ENCODE data around the gene BMI1. TPM values are rescaled to one million over a fixed set of nuclear protein-coding genes. Genes with fewer than 3 reads are reported as not detected.

Gene BMI1
- total and polyA plus RNA-seq, 2 experiments from 2014 or later, result 25.5 to 59.8 TPM

DNA sequence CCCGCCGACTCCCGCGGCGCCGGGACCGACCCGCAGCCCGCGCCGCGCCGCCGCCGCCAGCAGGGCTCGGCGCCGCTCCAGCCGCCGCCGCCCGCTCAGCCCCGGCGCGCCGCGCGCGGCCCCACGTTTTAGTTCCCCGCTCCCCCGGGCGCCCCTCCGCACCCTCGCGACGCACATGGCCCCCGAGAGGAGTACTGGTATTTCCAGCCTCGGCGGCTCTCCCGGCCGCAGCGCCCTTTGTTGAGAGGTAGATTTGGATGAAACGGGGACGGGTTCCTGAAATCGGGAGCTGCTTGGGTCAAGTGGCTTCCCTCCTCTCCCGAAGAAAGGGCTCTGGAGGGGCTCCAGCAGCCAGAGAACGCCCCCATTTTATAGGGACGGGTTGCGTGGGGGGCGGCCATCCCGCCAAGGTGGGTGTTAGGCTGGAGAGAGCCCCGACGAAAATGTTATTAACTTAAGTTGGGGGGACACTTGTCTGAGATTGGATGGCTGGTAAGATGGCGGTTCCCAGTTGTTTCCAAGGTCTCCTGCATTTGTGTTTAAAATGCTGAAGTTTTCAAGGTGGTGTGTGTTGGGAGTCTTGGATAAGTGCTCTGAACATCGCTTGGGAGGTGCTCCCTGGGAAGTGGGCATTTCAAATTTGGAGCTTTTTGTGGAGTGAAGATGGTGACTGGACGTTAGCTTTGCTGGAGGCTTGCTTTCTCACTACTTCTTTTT is 1.2 kb downstream of the BMI1 start:
- H3K27ac ChIP-seq, result no peak overlapping the region
- peak overlapping the region; percentile 70 for H3K4me3 ChIP-seq
- peaks cover 48% of the 10 kb centered on the region for H4K20me1 ChIP-seq (ENCODE audit: insufficient read depth, poor library complexity, severe bottlenecking)
- DNase-seq (ENCODE audit: low spot score), result peak; percentile 48
- H3K36me3 ChIP-seq (replicated peaks; ENCODE audit: insufficient read depth, low read depth), result no peaks in the 10 kb centered on the region
- H3K9me2 ChIP-seq (replicated peaks; ENCODE audit: insufficient read depth), result no peaks in the 10 kb centered on the region
- peaks cover 39% of the 10 kb centered on the region for H3K27me3 ChIP-seq
- H3K4me2 ChIP-seq, result peak overlapping the region; percentile 95
- peaks cover 54% of the 10 kb centered on the region for H3K79me2 ChIP-seq
- WGBS (ENCODE audit: low lambda C conversion rate, missing lambda C conversion rate), result 3% methylated on average over 19 of the region's 57 CpGs
- no peaks in the 10 kb centered on the region for H3K9me3 ChIP-seq (ENCODE audit: low read depth)
- H2AFZ ChIP-seq, result peak overlapping the region; percentile 71
- peak; percentile 100 for TF ChIP-seq EZH2 (IDR thresholded peaks at IDR 0.05; ENCODE audit: borderline replicate concordance)
- peak; percentile 100 for TF ChIP-seq EZH2phosphoT487 (IDR thresholded peaks at IDR 0.05; ENCODE audit: low read depth, severe bottlenecking, unreplicated experiment)
- TF ChIP-seq, protein P1, sequence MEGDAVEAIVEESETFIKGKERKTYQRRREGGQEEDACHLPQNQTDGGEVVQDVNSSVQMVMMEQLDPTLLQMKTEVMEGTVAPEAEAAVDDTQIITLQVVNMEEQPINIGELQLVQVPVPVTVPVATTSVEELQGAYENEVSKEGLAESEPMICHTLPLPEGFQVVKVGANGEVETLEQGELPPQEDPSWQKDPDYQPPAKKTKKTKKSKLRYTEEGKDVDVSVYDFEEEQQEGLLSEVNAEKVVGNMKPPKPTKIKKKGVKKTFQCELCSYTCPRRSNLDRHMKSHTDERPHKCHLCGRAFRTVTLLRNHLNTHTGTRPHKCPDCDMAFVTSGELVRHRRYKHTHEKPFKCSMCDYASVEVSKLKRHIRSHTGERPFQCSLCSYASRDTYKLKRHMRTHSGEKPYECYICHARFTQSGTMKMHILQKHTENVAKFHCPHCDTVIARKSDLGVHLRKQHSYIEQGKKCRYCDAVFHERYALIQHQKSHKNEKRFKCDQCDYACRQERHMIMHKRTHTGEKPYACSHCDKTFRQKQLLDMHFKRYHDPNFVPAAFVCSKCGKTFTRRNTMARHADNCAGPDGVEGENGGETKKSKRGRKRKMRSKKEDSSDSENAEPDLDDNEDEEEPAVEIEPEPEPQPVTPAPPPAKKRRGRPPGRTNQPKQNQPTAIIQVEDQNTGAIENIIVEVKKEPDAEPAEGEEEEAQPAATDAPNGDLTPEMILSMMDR (IDR thresholded peaks at IDR 0.05; ENCODE audit: poor library complexity), result no peak
- peaks cover 32% of the 10 kb centered on the region for H3K4me1 ChIP-seq (ENCODE audit: insufficient read depth)

- H3K9me2 ChIP-seq (replicated peaks; ENCODE audit: insufficient read depth), result no peaks in the 10 kb centered on the region
- H3K4me1 ChIP-seq (ENCODE audit: insufficient read depth), result peaks cover 26% of the 10 kb centered on the region
- H3K27me3 ChIP-seq, result peaks cover 39% of the 10 kb centered on the region
- peaks cover 47% of the 10 kb centered on the region for H4K20me1 ChIP-seq (ENCODE audit: insufficient read depth, poor library complexity, severe bottlenecking)
- peak overlapping the region; percentile 95 for H3K4me2 ChIP-seq
- peak overlapping the region; percentile 70 for H3K4me3 ChIP-seq
- peak overlapping the region; percentile 71 for H2AFZ ChIP-seq
- no peaks in the 10 kb centered on the region for H3K9me3 ChIP-seq (ENCODE audit: low read depth)
- peaks cover 49% of the 10 kb centered on the region for H3K79me2 ChIP-seq
- TF ChIP-seq EZH2 (IDR thresholded peaks at IDR 0.05; ENCODE audit: borderline replicate concordance), result peak; percentile 23
- TF ChIP-seq, protein P1 (IDR thresholded peaks at IDR 0.05; ENCODE audit: poor library complexity), result no peak
- H3K27ac ChIP-seq, result no peak overlapping the region
- no peak for DNase-seq (ENCODE audit: low spot score)
- WGBS (ENCODE audit: low lambda C conversion rate, missing lambda C conversion rate), result 36% methylated on average over 5 of the region's 5 CpGs
- H3K36me3 ChIP-seq (replicated peaks; ENCODE audit: insufficient read depth, low read depth), result no peaks in the 10 kb centered on the region
Measured at GRCh38 chr10:22322641-22323160, 1.8 kb downstream of the BMI1 start.

DNA sequence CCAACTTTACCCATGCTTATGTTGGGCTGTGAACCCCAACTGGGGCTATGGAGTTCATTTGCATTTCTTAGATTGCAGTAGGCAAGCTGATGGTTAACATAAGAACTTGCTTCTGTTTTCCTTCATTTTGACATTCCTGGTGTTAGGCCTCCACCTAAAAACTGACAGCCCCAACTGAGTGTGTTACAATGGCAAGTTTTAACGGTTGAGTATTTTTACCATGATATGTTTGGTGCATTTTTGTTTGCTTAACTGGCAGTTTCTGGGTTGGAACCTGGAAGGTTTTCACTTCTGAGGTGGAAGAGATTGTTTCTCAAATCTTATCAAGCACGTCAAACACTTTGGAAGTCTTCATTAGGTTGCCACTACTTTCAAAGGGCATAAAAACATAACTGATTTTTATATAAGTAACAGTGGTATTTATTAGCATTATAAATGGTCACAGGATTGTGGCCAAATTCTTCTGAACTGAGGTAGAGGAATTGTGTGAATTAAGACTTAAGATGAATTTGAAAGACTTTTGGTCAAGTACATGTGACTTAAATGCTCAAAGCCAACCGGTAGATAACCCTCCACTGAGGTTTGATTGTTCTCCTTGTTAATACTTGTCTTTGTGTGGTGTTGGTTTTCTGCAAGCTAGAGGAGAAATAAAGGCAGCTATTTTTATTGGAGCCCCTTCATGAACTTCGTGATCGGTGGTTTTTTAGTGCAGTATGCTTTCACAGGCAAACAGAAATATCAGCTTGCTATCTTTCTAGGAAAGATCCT is 2.8 kb downstream of the BMI1 start:
- H3K4me3 ChIP-seq, result no peak overlapping the region

More for the DNA sequence above, 2.8 kb downstream of the BMI1 start:
- Histone ChIP-seq H3K9me3 (ENCODE audit: low read depth) (no peaks in the 10 kb centered on the region), H3K9me2 (replicated peaks; ENCODE audit: insufficient read depth) (no peaks in the 10 kb centered on the region), H2AFZ (no peak overlapping the region), H3K27ac (no peak overlapping the region), H3K4me1 (ENCODE audit: insufficient read depth) (peaks cover 26% of the 10 kb centered on the region), H3K36me3 (replicated peaks; ENCODE audit: insufficient read depth, low read depth) (no peaks in the 10 kb centered on the region), H4K20me1 (ENCODE audit: insufficient read depth, poor library complexity, severe bottlenecking) (peaks cover 40% of the 10 kb centered on the region), H3K4me2 (peak overlapping the region; percentile 95), H3K27me3 (peaks cover 33% of the 10 kb centered on the region), H3K79me2 (peaks cover 39% of the 10 kb centered on the region)
- DNase-seq (ENCODE audit: low spot score), result no peak
- no peak for TF ChIP-seq EZH2phosphoT487 (IDR thresholded peaks at IDR 0.05; ENCODE audit: low read depth, severe bottlenecking, unreplicated experiment)
- no peak for TF ChIP-seq EZH2 (IDR thresholded peaks at IDR 0.05; ENCODE audit: borderline replicate concordance)
- TF ChIP-seq, protein P1 (IDR thresholded peaks at IDR 0.05; ENCODE audit: poor library complexity), result no peak
- 64% methylated on average over 5 of the region's 5 CpGs for WGBS (ENCODE audit: low lambda C conversion rate, missing lambda C conversion rate)
